AG10803 (cell line): ENCODE measurements around the gene CRTC1.

Experiments used
- DNase-seq: peaks from one replicate; pipeline ENCODE4 v3.0.0; 2010; ENCODE audit warnings: low read depth
- H3K4me3 ChIP-seq: 2 replicates; pipeline ENCODE4 v1.5.1; 2011; ENCODE audit warnings: mild to moderate bottlenecking, low read length, control low read depth
- TF ChIP-seq, protein P1 (sequence below): conservative IDR thresholded peaks from 2 replicates; pipeline ENCODE4 v1.5.1; 2011; ENCODE audit warnings: mild to moderate bottlenecking, low read length, control low read depth, inconsistent platforms

Gene CRTC1

DNA sequence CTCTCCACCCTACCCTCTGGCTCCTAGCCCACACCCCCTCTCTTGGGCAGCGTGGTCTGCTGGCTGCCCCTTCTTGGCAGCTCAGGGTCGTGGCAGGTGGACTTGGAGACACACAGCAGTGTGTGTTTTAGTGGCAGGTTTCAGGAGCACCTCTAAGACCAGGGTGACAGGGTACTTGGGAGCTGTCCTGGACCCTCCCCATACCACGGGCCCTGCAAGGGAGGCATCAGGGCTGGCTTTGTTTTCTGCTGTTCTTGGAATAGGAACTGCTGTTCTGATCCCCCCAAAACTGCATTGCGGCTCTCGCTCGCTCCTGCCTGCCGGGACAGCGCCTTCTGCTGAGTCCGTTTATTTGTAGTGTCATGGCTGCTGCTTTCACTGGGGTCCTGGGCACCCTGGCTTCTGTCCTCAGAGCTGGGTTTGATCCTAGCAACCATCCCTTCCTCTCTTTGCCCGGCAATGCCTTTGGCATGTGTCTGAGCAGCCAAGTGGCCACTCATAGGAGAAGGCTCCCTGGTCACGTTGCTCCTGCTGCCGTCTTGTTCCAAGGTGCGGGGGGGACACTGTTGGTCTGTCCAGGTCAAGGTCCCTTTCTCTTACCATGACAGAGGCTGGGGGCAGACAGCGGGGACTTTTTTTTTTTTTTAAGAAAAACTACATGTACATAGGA, 95.5 kb downstream of the CRTC1 start:
- H3K4me3 ChIP-seq: no peak overlapping the region
- TF ChIP-seq, protein P1, sequence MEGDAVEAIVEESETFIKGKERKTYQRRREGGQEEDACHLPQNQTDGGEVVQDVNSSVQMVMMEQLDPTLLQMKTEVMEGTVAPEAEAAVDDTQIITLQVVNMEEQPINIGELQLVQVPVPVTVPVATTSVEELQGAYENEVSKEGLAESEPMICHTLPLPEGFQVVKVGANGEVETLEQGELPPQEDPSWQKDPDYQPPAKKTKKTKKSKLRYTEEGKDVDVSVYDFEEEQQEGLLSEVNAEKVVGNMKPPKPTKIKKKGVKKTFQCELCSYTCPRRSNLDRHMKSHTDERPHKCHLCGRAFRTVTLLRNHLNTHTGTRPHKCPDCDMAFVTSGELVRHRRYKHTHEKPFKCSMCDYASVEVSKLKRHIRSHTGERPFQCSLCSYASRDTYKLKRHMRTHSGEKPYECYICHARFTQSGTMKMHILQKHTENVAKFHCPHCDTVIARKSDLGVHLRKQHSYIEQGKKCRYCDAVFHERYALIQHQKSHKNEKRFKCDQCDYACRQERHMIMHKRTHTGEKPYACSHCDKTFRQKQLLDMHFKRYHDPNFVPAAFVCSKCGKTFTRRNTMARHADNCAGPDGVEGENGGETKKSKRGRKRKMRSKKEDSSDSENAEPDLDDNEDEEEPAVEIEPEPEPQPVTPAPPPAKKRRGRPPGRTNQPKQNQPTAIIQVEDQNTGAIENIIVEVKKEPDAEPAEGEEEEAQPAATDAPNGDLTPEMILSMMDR: no peak
- no peak for DNase-seq

DNA sequence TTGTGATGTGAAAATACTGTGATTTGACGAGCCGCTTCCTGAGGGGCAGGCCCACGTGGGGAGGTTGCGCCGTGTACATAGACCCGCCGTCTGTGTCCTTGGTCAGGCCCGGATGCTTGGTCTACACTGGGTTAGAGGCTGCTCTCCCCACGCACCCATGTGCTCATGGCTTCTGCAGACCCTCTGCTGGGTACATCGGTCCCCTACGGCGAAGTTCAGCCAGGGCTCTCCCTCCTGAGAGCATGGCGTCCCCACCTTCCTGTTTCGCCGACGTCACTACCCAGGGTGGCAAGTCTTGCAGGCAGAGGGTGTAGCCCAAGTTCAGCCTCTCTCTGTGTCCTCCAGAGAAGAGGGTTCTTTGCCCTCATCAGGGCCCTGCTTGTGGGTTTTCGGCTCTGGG, 96.6 kb downstream of the CRTC1 start:
- DNase-seq: no peak
- TF ChIP-seq, protein P1: no peak
- H3K4me3 ChIP-seq: no peak overlapping the region

DNA sequence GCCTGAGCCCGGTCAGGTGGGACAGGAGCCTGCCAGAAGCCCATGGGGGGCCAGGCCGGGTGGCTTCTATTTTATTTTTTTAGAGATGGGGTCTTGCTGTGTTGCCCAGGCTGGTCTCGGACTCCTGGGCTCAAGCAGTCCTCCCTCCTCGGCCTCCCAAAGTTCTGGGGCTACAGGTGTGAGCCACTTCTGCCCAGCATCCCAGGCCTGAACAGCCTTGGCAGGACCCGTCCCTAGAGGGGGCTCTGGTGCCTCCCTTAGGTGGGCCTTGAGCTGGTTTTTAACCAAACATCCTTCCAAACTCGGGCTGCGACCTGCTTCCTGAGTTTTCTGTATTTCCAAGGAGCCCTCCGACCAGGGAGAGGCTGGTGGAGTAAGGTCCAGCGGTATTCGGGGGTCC, 97.2 kb downstream of the CRTC1 start:
- DNase-seq: no peak
- TF ChIP-seq, protein P1: no peak

DNA sequence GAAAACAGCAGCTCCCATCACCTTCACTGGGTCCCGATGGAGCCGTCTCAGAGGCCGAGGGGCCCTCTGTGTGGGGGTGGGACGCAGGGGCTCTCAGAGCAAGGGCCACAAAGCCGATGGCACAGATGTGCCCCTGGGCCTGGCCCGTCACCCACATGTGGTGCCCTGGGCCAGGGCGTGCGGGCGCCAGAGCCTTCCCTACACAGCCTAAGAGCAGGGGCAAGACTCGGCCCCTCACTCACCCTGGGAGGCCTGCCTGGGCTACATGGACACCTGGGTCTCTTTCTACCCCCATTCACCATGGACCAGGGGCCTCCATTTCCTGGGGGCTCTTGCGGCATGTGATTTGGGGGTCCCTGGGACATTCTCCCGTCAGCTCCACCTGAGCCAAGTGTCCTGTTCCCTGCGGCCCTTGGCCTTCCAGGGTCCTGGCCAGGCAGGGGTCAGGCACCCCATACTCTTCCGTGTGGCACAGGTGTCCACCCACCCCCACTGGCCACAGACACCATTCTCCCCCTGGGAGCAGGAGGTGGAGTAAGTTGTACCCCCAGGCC, 97.6 kb downstream of the CRTC1 start:
- DNase-seq: no peak
- no peak overlapping the region for H3K4me3 ChIP-seq
- TF ChIP-seq, protein P1: no peak

More for the DNA sequence above, 97.2 kb downstream of the CRTC1 start:
- no peak overlapping the region for H3K4me3 ChIP-seq

DNA sequence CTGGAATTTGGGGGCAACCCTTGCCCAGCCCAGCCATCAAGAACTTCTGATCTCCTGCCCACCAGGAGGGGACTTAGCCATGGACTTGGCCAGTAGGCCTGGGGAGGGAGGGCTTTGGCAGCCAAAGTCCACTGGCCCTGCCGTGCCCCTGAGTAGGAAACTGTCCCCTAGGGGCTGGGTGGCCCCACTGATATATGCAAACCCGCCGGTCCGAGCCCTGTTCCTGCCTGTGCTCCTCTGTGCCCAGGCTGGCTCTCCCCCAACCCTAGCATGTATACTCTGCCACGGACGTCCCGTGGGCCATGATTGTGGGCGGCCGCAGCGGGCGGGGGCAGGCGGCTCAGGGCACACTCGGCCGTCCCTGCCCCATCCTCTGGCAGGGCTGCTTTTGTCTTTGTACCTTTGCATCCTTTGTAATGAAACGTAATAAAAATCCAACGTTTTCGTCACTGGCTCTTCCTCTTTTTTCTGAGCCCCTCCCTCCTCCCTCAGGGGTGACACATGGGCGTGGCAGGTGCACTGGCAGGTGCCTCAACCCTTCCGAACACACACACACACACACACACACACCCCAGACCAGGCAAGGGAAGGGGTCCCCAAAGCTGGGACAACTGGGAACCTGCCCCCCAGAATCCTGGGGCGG, 98.5 kb downstream of the CRTC1 start:
- TF ChIP-seq, protein P1: no peak
- H3K4me3 ChIP-seq: no peak overlapping the region
- DNase-seq: no peak

DNA sequence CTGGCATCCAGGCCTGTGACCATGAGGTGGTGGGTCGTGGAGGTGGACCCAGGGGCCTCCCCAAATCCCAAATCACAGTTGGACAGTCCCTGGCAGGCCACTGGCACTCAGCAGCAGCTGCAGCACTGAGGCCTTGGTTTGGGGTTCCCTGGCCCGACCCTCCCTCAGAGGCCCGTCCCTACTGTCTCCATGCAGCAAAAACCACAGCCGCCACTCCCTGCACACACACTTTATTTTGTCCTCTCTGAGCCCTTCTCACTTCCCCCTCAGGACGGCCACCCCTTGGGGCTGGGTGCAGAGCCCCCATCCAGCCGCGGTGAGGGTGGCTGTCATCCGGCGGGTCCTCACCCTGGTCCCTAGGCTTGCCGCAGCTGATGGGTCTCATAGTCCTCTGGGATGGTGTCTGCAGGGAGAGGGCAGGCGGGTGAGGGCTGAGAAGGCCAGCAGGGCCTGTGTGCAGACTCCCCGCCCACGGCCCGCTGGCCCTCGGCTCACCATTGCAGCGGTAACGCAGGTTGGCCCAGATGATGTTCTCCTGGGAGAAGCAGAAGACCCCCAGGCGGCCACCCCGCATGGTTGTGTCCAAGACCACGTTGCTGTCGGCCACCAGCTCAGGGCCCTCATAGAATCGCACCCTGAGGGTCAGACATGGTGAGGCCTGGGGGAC, 99.2 kb downstream of the CRTC1 start:
- no peak overlapping the region for H3K4me3 ChIP-seq
- TF ChIP-seq, protein P1: no peak
- DNase-seq: no peak
